ENCODE measurements around the gene CNTN4.

CNTN4 gene

DNA sequence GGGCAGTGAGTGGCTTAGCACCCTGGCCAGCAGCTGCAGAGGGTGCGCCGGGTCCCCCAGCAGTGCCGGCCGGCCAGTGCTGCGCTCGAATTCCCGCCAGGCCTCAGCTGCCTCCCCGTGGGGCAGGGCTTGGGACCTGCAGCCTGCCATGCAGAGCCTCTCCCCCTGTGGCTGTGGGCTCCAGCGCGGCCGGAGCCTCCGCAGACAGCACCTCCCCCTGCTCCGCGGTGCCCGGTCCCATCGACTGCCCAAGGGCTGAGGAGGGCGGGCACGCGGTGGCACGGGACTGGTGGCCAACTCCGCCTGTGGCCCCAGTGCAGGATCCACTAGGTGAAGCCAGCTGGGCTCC lies 386.3 kb downstream of the CNTN4 start:
- DNase-seq (ENCODE audit: low spot score): no peak
- TF ChIP-seq, protein P1, sequence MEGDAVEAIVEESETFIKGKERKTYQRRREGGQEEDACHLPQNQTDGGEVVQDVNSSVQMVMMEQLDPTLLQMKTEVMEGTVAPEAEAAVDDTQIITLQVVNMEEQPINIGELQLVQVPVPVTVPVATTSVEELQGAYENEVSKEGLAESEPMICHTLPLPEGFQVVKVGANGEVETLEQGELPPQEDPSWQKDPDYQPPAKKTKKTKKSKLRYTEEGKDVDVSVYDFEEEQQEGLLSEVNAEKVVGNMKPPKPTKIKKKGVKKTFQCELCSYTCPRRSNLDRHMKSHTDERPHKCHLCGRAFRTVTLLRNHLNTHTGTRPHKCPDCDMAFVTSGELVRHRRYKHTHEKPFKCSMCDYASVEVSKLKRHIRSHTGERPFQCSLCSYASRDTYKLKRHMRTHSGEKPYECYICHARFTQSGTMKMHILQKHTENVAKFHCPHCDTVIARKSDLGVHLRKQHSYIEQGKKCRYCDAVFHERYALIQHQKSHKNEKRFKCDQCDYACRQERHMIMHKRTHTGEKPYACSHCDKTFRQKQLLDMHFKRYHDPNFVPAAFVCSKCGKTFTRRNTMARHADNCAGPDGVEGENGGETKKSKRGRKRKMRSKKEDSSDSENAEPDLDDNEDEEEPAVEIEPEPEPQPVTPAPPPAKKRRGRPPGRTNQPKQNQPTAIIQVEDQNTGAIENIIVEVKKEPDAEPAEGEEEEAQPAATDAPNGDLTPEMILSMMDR (IDR thresholded peaks at IDR 0.05; ENCODE audit: borderline replicate concordance, control extremely low read depth, extremely low read depth, insufficient read depth, missing control alignments): no peak
- in situ Hi-C loops (cut with MboI; ENCODE audit: low sequenced_read_pairs, unreplicated experiment): no loop called here

DNA sequence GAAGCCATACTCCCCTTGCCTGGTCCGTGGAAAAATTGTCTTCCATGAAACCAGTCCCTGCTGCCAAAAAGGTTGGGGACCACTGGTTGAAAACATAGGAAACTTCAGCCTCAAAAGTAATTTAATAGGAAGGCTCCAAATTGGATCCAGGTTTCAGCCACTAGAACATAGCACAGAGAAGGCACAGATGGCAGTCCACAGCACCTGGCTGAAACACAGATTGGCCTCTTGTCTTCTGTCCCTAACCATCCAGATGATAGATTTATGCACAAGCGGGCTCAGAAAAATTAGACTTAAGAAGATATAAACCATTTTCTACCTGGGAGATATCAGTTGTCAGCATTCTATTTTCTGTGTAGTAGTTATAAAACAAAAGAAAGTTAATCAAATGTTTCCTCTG lies 397.1 kb downstream of the CNTN4 start:
- TF ChIP-seq, protein P1 (IDR thresholded peaks at IDR 0.05; ENCODE audit: borderline replicate concordance, control extremely low read depth, extremely low read depth, insufficient read depth, missing control alignments): no peak
- in situ Hi-C loops (cut with MboI; ENCODE audit: low sequenced_read_pairs, unreplicated experiment): no loop called here
- no peak for DNase-seq (ENCODE audit: low spot score)

DNA sequence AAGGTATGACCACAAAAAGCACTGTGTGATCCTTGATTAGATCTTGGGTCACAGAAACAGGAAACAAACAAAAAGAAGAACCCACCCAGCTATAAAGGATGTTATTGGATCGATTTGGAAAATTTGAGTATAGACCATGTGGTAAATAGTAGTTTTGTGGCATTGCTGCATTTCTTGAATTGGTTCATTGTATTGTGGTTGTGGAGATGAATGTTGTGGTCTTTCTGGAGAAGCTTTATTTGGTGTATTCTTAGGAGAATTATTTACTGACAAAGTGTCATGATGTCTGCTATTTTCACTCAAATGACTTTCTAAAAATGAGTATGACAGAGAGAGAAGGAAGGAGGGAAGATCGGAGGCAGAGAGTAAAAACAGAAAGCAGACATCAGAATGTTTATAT lies 406.2 kb downstream of the CNTN4 start:
- in situ Hi-C loops (cut with MboI; ENCODE audit: low sequenced_read_pairs, unreplicated experiment): no loop called here
- TF ChIP-seq, protein P1 (IDR thresholded peaks at IDR 0.05; ENCODE audit: borderline replicate concordance, control extremely low read depth, extremely low read depth, insufficient read depth, missing control alignments): no peak

GRCh38 chr3:2506776-2507175 lies 408.1 kb downstream of the CNTN4 start:
- TF ChIP-seq, protein P1 (IDR thresholded peaks at IDR 0.05; ENCODE audit: borderline replicate concordance, control extremely low read depth, extremely low read depth, insufficient read depth, missing control alignments): no peak
- in situ Hi-C loops (cut with MboI; ENCODE audit: low sequenced_read_pairs, unreplicated experiment): no loop called here
- DNase-seq (ENCODE audit: low spot score): no peak

More for the DNA sequence above, 406.2 kb downstream of the CNTN4 start:
- no peak for DNase-seq (ENCODE audit: low spot score)

GRCh38 chr3:2510591-2511145 lies 412.0 kb downstream of the CNTN4 start:
- in situ Hi-C loops (cut with MboI; ENCODE audit: low sequenced_read_pairs, unreplicated experiment): no loop called here
- TF ChIP-seq, protein P1 (IDR thresholded peaks at IDR 0.05; ENCODE audit: borderline replicate concordance, control extremely low read depth, extremely low read depth, insufficient read depth, missing control alignments): no peak
- no peak for DNase-seq (ENCODE audit: low spot score)

GRCh38 chr3:2511356-2511755 lies 412.7 kb downstream of the CNTN4 start:
- TF ChIP-seq, protein P1 (IDR thresholded peaks at IDR 0.05; ENCODE audit: borderline replicate concordance, control extremely low read depth, extremely low read depth, insufficient read depth, missing control alignments): no peak
- no peak for DNase-seq (ENCODE audit: low spot score)
- in situ Hi-C loops (cut with MboI; ENCODE audit: low sequenced_read_pairs, unreplicated experiment): no loop called here

DNA sequence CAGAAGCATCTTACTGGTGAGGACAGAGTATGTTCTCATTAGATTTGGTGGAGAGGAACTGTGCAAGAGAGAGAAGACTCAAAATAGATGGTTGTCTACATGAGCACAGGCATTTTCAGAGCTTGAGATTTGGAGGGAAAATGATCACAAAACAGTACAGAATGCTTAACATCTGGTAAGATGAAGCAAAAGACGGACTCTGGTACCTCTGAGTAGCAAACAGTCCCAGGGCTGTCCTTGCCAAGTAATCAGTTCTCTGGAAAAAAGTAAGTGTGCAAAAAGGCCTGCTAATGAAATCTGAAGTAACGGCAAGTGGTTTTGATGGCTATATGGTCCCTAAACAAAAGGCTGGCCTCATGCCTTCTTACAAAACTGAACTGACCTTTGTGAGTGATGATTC lies 414.2 kb downstream of the CNTN4 start:
- no peak for DNase-seq (ENCODE audit: low spot score)
- TF ChIP-seq, protein P1 (IDR thresholded peaks at IDR 0.05; ENCODE audit: borderline replicate concordance, control extremely low read depth, extremely low read depth, insufficient read depth, missing control alignments): no peak
- in situ Hi-C loops (cut with MboI; ENCODE audit: low sequenced_read_pairs, unreplicated experiment): no loop called here
